GM12878 (cell line): ENCODE measurements around the gene CFAP57. TPM values are rescaled to one million over a fixed set of nuclear protein-coding genes. Genes with fewer than 3 reads are reported as not detected.

Experiments used
- ATAC-seq: fragments of 200-7000 bp; cut with Tn5 transposase; 3 replicates; pipeline ENCODE4 v1.9.1; 2020; ENCODE audit warnings: mild to moderate bottlenecking, moderate library complexity
- BruUV-seq: library from RNA; stranded (reverse); fragments of 400-500 nt; replicated peaks from 2 replicates; lab custom pipeline; 2021; lab: Mats Ljungman, UMichigan
- CTCF ChIA-PET: fragments of 300-600 bp; sonication (Branson Sonifier 250); formaldehyde crosslinking; extraction: SDS; loops from one replicate; lab custom pipeline; 2021; ENCODE audit warnings: inconsistent platforms; lab: Yijun Ruan, JAX
- POLR2A ChIA-PET: fragments of 350-600 bp; formaldehyde crosslinking; extraction: SDS; loops from one replicate; lab custom pipeline; 2021; ENCODE audit warnings: inconsistent platforms; lab: Charles Lee
- RAD21 ChIA-PET: fragments of 300-600 bp; sonication (Branson Sonifier 250); formaldehyde crosslinking; loops from one replicate; lab custom pipeline; 2023; ENCODE audit warnings: antibody characterized with exemption; ENCODE audit not compliant: unreplicated experiment; lab: Charles Lee
- SMC1A ChIA-PET: fragments of 300-600 bp; sonication (Branson Sonifier 250); formaldehyde crosslinking; loops from one replicate; lab custom pipeline; 2023; ENCODE audit not compliant: unreplicated experiment, uncharacterized antibody; lab: Charles Lee
- DNase-seq: peaks from one replicate; pipeline ENCODE4 v3.0.0-alpha.2; 2011; ENCODE audit warnings: low read depth, low spot score
- FAIRE-seq: peaks from 3 replicates; lab custom pipeline; 2011; peaks lifted over from hg19 to GRCh38; lab: Jason Lieb, UNC
- H2AFZ ChIP-seq: 2 replicates; pipeline ENCODE4 v1.6.0; 2011; ENCODE audit warnings: low read depth, low read length, control low read depth; ENCODE audit not compliant: control insufficient read depth
- H3K27ac ChIP-seq: 2 replicates; pipeline ENCODE4 v1.5.1; 2011; ENCODE audit warnings: control low read depth; ENCODE audit not compliant: control insufficient read depth, insufficient read depth
- H3K27me3 ChIP-seq, 2 experiments: replicated peaks in 1 of 2; 2 replicates each; pipeline versions ENCODE4 v1.6.0 to v1.6.1; 2011; ENCODE audit warnings: low read length in 1 of 2; ENCODE audit not compliant: control insufficient read depth in 2 of 2, insufficient read depth in 2 of 2
- H3K36me3 ChIP-seq, 2 experiments: 2 replicates each; pipeline ENCODE4 v1.5.1; 2011; ENCODE audit warnings: low read length in 1 of 2; ENCODE audit not compliant: control insufficient read depth in 2 of 2, insufficient read depth in 2 of 2
- H3K4me1 ChIP-seq: 2 replicates; pipeline ENCODE4 v1.6.1; 2011; ENCODE audit warnings: mild to moderate bottlenecking, low read length, moderate library complexity, mixed read lengths; ENCODE audit not compliant: control insufficient read depth, insufficient read depth
- H3K4me2 ChIP-seq: 2 replicates; pipeline ENCODE4 v1.6.0; 2011; ENCODE audit warnings: control low read depth; ENCODE audit not compliant: control insufficient read depth, insufficient read depth
- H3K4me3 ChIP-seq: fragments of 200-600 bp; sonication (generic); 2 replicates; pipeline ENCODE4 v1.5.1; 2016
- H3K79me2 ChIP-seq: 2 replicates; pipeline ENCODE4 v1.6.0; 2011; ENCODE audit warnings: low read length; ENCODE audit not compliant: control insufficient read depth, insufficient read depth
- H3K9ac ChIP-seq: 2 replicates; pipeline ENCODE4 v1.8.0; 2011; ENCODE audit warnings: low read length, control low read depth, mixed read lengths; ENCODE audit not compliant: control insufficient read depth, insufficient read depth
- H3K9me3 ChIP-seq: replicated peaks from 3 replicates; pipeline ENCODE4 v1.5.1; 2011; ENCODE audit warnings: mild to moderate bottlenecking, low read length; ENCODE audit not compliant: control insufficient read depth, insufficient read depth
- H4K20me1 ChIP-seq: 2 replicates; pipeline ENCODE4 v1.6.0; 2011; ENCODE audit not compliant: control insufficient read depth, insufficient read depth
- CEBPB ChIP-seq, 2 experiments: fragments of 150-350 bp in 1 of 2; IDR thresholded peaks; 2 replicates each; pipeline ENCODE4 v1.6.1; 2012 to 2014; ENCODE audit warnings: low read depth in 2 of 2, low read length in 2 of 2, borderline replicate concordance in 1 of 2, inconsistent platforms in 1 of 2
- DPF2 ChIP-seq: fragments of 450-650 bp; IDR thresholded peaks from 2 replicates; pipeline ENCODE4 v1.6.1; 2017; ENCODE audit warnings: mild to moderate bottlenecking
- GATAD2B ChIP-seq: fragments of 450-650 bp; conservative IDR thresholded peaks from 2 replicates; pipeline ENCODE4 v1.6.1; 2017; ENCODE audit warnings: low read depth, mild to moderate bottlenecking, moderate library complexity
- IRF4 ChIP-seq: IDR thresholded peaks from 2 replicates; pipeline ENCODE4 v1.6.1; 2011; ENCODE audit warnings: low read depth, low read length
- MYC ChIP-seq: IDR thresholded peaks from 2 replicates; pipeline ENCODE4 v1.6.1; 2011; ENCODE audit warnings: mild to moderate bottlenecking, low read length, moderate library complexity, inconsistent platforms; ENCODE audit not compliant: insufficient read depth, insufficient replicate concordance, insufficient read length, severe bottlenecking
- NFYA ChIP-seq: IDR thresholded peaks from 2 replicates; pipeline ENCODE4 v1.6.1; 2011; ENCODE audit warnings: low read depth, mild to moderate bottlenecking, low read length, improper control_type of control experiment, borderline replicate concordance
- NR2C1 ChIP-seq: fragments of 450-650 bp; IDR thresholded peaks from 2 replicates; pipeline ENCODE4 v1.6.1; 2017; ENCODE audit warnings: antibody characterized with exemption, mild to moderate bottlenecking, moderate library complexity
- PKNOX1 ChIP-seq: fragments of 450-650 bp; IDR thresholded peaks from 2 replicates; pipeline ENCODE4 v1.6.1; 2016; ENCODE audit warnings: mild to moderate bottlenecking
- POLR2AphosphoS5 ChIP-seq: IDR thresholded peaks from 2 replicates; pipeline ENCODE4 v1.6.1; 2011; ENCODE audit warnings: mild to moderate bottlenecking, low read length, inconsistent platforms
- SIX5 ChIP-seq: IDR thresholded peaks from 2 replicates; pipeline ENCODE4 v1.6.1; 2011; ENCODE audit warnings: mild to moderate bottlenecking, low read depth, low read length, moderate library complexity; ENCODE audit not compliant: severe bottlenecking
- TARDBP ChIP-seq: IDR thresholded peaks from 2 replicates; pipeline ENCODE4 v1.6.1; 2016; ENCODE audit warnings: borderline replicate concordance
- WRNIP1 ChIP-seq: IDR thresholded peaks from 2 replicates; pipeline ENCODE4 v1.6.1; 2011; ENCODE audit warnings: low read depth, low read length, improper control_type of control experiment, borderline replicate concordance
- ZBTB11 ChIP-seq: fragments of 450-650 bp; formaldehyde crosslinking; IDR thresholded peaks from 2 replicates; pipeline ENCODE4 v1.5.0; 2022; ENCODE audit warnings: mild to moderate bottlenecking, missing genetic modification characterization
- ZNF207 ChIP-seq: fragments of 450-650 bp; IDR thresholded peaks from 2 replicates; pipeline ENCODE4 v1.6.1; 2014; ENCODE audit warnings: antibody characterized with exemption, mild to moderate bottlenecking, borderline replicate concordance
- ZNF384 ChIP-seq: IDR thresholded peaks from 2 replicates; pipeline ENCODE4 v1.6.1; 2012; ENCODE audit warnings: low read depth, mild to moderate bottlenecking, low read length, improper control_type of control experiment, borderline replicate concordance
- WGBS: methylation state at CpG from one replicate; pipeline ENCODE4 v1.1.6; 2016; ENCODE audit warnings: low lambda C conversion rate; ENCODE audit not compliant: insufficient replicate concordance, insufficient coverage; ENCODE audit errors: missing lambda C conversion rate; 5-methylcytosine and 5-hydroxymethylcytosine counted together
- in situ Hi-C: fragments of 300-500 bp; cut with MboI; formaldehyde crosslinking; loops from 9 replicates; pipeline ENCODE4 v1.14.3; 2018; ENCODE audit warnings: mixed read lengths
- intact Hi-C: fragments of 100-400 bp; cut with micrococcal nuclease; formaldehyde crosslinking; loops from one replicate; pipeline ENCODE4 v1.14.2; 2022; ENCODE audit not compliant: unreplicated experiment
- polyA plus RNA-seq, 11 experiments: library from polyadenylated mRNA; depleted of rRNA in 4 of 11; unstranded in 6 of 11; stranded (reverse) in 5 of 11; fragments of >200 nt; fragmentation: Nextera tagmentation in 4 of 11; fragmentation: Illumina TruSeq in 1 of 11; extraction: Ambion mirVana in 4 of 11; extraction: Trizol in 1 of 11; gene quantifications; 1 replicate in 1 of 11; 2 replicates in 10 of 11; pipeline versions ENCODE4 v1.2.1 to v1.2.3, GENCODE V29; 2011 to 2016; ENCODE audit warnings: inconsistent platforms in 2 of 11, missing spikeins in 2 of 11, low read depth in 1 of 11
- total RNA-seq, 4 experiments: library from RNA; depleted of rRNA in 3 of 4; stranded (reverse); fragments of >200 nt in 3 of 4; fragmentation: Illumina TruSeq in 1 of 4; extraction: Trizol in 1 of 4; gene quantifications; 2 replicates each; pipeline versions ENCODE4 v1.2.1 to v1.2.3, GENCODE V29; 2013 to 2021
- TF ChIP-seq, protein P1 (sequence below): fragments of 450-650 bp; IDR thresholded peaks from 2 replicates; pipeline ENCODE4 v1.6.1; 2016; ENCODE audit warnings: mild to moderate bottlenecking

The CFAP57 gene
- total and polyA plus RNA-seq, 10 of the 15 experiments (the other 5 are each of a cell fraction or from before 2014, with no cell fraction given) = 0.45 to 4.8 (median 1.3) TPM

DNA sequence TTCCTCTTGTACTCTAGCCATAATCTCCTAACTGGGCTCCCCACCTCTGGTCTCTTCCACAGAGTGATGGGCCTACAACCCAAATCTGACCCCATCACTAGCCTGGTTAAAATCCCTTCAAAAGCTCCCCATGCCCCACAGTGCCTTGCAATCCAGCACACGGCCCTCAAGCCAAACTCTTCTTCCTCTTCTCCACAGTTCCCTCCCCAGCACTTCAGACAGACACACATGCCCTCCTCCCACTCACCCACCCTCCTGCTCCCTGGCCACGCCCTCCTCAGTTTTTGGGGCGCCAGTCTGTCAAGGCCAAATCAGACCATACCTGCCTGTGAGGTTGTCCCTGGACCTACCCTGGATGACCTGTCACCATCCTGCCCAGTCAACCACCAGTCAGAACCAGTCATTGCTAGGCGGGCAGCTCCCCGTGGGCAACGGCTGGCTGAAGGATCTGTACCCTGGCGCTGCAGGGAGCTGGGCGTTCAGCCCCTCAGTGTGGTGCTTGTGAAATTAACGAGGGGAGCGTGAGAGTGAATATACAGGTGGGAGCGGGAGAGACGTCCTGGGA lies 112.5 kb downstream of the CFAP57 start:
- Histone ChIP-seq H3K79me2 (no peaks in the 10 kb centered on the region), H2AFZ (no peak overlapping the region), H3K27me3 (no peaks in the 10 kb centered on the region; a peak in 2 of 4 replicates), H3K4me1 (no peaks in the 10 kb centered on the region), H4K20me1 (no peaks in the 10 kb centered on the region), H3K36me3 (no peaks in the 10 kb centered on the region), H3K4me3 (no peak overlapping the region), H3K27ac (no peak overlapping the region), H3K4me2 (no peak overlapping the region), H3K9me3 (no peaks in the 10 kb centered on the region), H3K9ac (no peak overlapping the region)
- DNase-seq = no peak
- no peak for TF ChIP-seq GATAD2B
- TF ChIP-seq ZBTB11 (CRISPR knock-in tag) = no peak
- TF ChIP-seq TARDBP = no peak
- no peak for TF ChIP-seq POLR2AphosphoS5
- no peak for TF ChIP-seq SIX5
- TF ChIP-seq, protein P1, sequence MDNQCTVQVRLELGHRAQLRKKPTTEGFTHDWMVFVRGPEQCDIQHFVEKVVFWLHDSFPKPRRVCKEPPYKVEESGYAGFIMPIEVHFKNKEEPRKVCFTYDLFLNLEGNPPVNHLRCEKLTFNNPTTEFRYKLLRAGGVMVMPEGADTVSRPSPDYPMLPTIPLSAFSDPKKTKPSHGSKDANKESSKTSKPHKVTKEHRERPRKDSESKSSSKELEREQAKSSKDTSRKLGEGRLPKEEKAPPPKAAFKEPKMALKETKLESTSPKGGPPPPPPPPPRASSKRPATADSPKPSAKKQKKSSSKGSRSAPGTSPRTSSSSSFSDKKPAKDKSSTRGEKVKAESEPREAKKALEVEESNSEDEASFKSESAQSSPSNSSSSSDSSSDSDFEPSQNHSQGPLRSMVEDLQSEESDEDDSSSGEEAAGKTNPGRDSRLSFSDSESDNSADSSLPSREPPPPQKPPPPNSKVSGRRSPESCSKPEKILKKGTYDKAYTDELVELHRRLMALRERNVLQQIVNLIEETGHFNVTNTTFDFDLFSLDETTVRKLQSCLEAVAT = no peak
- TF ChIP-seq MYC = no peak
- TF ChIP-seq NR2C1 = no peak
- TF ChIP-seq ZNF207 = no peak
- no peak for TF ChIP-seq PKNOX1
- TF ChIP-seq DPF2 = no peak
- TF ChIP-seq NFYA = no peak
- no peak for TF ChIP-seq IRF4
- TF ChIP-seq WRNIP1 = no peak
- no peak for TF ChIP-seq ZNF384
- TF ChIP-seq CEBPB (IDR thresholded peaks at IDR 0.05; ENCODE audit: borderline replicate concordance in 1 of 2, low read depth in 2 of 2, low read length in 2 of 2) = no peak
- POLR2A ChIA-PET = interaction anchor here (0.9 to 1.1 kb wide), 2 partner anchors 9 to 11 kb away, joined by 3 read pairs; no protein-coding TSS in a partner anchor
- SMC1A ChIA-PET = no interaction called here
- CTCF ChIA-PET = no interaction called here
- WGBS = 51% methylated on average over 12 of the region's 12 CpGs
- BruUV-seq = no TSS peak
- intact Hi-C loops (no loop called here), in situ Hi-C loops (no loop called here)
- no peak for ATAC-seq
- no peak for FAIRE-seq
- RAD21 ChIA-PET = interaction anchor here (1.3 kb wide), 1 partner anchor 11 kb away, joined by 4 read pairs; no protein-coding TSS in a partner anchor
